Measurements from ENCODE around the gene DTNB. TPM values are rescaled to one million over a fixed set of nuclear protein-coding genes. Genes with fewer than 3 reads are reported as not detected.

DTNB gene
- polyA plus RNA-seq, 1 of the 3 experiments (the other 2 are of a cell fraction), result 15.3 TPM

DNA sequence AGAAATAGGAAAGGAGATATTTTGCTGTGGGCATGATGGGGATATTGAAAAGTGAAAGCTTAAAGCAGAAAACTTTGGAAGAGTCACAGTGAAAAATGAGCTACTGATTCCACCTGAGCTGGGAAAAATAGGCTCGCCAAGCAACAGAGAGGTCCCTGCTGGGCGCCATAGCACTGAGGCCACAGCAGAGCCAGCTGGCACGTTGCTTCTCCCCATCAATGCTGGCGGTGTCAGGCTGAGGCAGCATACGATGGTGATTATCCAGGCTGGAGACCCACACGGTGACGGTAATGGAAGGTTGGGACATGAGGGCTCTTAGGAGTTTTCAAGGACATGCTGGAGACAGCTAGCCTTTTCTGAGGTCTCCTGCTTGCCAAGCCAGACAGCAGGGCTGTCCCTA lies 25.8 kb upstream of the DTNB start:
- no peaks in the 10 kb centered on the region for H3K27me3 ChIP-seq (ENCODE audit: insufficient read depth)
- POLR2A ChIA-PET, result no interaction called here
- CTCF ChIA-PET, result interaction anchor here (0.9 to 7.7 kb wide), 19 partner anchors 11 to 375 kb away, joined by 3 to 172 read pairs (median 7); partner anchors contain the start of gene DTNB
- no peaks in the 10 kb centered on the region for H3K9me2 ChIP-seq
- no peaks in the 10 kb centered on the region for H3F3A ChIP-seq (replicated peaks; ENCODE audit: insufficient read depth)
- TF ChIP-seq GATA2 (CRISPR knock-in tag; IDR thresholded peaks at IDR 0.05) (no peak), NFIC (IDR thresholded peaks at IDR 0.05; ENCODE audit: borderline replicate concordance) (no peak), POLR2AphosphoS5 (IDR thresholded peaks at IDR 0.05; ENCODE audit: low read depth, low read length) (no peak), GABPA (IDR thresholded peaks at IDR 0.05; ENCODE audit: low read depth) (no peak), FOXM1 (IDR thresholded peaks at IDR 0.05; ENCODE audit: low read depth) (no peak)
- TF ChIP-seq, protein P1, sequence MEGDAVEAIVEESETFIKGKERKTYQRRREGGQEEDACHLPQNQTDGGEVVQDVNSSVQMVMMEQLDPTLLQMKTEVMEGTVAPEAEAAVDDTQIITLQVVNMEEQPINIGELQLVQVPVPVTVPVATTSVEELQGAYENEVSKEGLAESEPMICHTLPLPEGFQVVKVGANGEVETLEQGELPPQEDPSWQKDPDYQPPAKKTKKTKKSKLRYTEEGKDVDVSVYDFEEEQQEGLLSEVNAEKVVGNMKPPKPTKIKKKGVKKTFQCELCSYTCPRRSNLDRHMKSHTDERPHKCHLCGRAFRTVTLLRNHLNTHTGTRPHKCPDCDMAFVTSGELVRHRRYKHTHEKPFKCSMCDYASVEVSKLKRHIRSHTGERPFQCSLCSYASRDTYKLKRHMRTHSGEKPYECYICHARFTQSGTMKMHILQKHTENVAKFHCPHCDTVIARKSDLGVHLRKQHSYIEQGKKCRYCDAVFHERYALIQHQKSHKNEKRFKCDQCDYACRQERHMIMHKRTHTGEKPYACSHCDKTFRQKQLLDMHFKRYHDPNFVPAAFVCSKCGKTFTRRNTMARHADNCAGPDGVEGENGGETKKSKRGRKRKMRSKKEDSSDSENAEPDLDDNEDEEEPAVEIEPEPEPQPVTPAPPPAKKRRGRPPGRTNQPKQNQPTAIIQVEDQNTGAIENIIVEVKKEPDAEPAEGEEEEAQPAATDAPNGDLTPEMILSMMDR (IDR thresholded peaks at IDR 0.05), result no peak
- TF ChIP-seq, protein P2, sequence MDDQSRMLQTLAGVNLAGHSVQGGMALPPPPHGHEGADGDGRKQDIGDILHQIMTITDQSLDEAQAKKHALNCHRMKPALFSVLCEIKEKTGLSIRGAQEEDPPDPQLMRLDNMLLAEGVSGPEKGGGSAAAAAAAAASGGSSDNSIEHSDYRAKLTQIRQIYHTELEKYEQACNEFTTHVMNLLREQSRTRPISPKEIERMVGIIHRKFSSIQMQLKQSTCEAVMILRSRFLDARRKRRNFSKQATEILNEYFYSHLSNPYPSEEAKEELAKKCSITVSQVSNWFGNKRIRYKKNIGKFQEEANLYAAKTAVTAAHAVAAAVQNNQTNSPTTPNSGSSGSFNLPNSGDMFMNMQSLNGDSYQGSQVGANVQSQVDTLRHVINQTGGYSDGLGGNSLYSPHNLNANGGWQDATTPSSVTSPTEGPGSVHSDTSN (IDR thresholded peaks at IDR 0.05), result no peak
- no peak overlapping the region for H2AFZ ChIP-seq (ENCODE audit: low read depth)
- H3K9ac ChIP-seq, result no peak overlapping the region
- peak overlapping the region; percentile 6; the same call in 1 of the 2 replicates for H3K4me2 ChIP-seq
- H4K20me1 ChIP-seq (ENCODE audit: insufficient read depth), result no peaks in the 10 kb centered on the region
- WGBS (ENCODE audit: low lambda C conversion rate), result 88% methylated on average over 7 of the region's 7 CpGs
- no peaks in the 10 kb centered on the region for H3K36me3 ChIP-seq (replicated peaks in 1 of 2; ENCODE audit: control insufficient read depth in 1 of 2, insufficient read depth in 2 of 2, low read length in 1 of 2)
- H3K9me3 ChIP-seq, result no peaks in the 10 kb centered on the region
- H3K4me1 ChIP-seq (ENCODE audit: control insufficient read depth in 1 of 2, insufficient read depth in 2 of 2, low read depth in 1 of 2, low read length in 1 of 2), result peaks cover 3 to 6% of the 10 kb centered on the region in 2 experiments; a peak in 2 of 4 replicates
- no peak for DNase-seq
- no peak overlapping the region for H3K27ac ChIP-seq (ENCODE audit: low read depth in 2 of 2, low read length in 1 of 2)
- no peaks in the 10 kb centered on the region for H3K79me2 ChIP-seq (ENCODE audit: insufficient read depth)
- H3K4me3 ChIP-seq (ENCODE audit: low read depth in 2 of 2, low read length in 1 of 2), result no peak overlapping the region

DNA sequence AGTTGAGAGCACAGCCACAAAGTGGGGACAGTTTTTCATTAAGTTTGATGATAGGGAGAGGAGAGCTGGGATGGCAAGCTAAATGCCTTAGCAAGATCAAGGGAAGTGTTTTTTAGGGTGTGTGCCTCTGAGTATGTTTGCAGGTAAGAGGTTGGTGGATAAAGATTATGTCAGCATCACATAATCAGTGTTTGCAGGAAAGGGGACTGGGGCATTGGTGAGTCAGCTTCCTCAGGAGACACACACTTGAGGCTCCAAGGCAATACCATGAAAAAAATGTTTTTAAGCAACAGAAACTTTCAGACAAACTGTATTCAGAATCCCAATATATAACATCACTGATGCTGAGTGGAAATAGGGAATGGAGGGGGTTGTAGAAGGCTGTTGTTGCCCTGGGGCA lies 25.4 kb upstream of the DTNB start:
- H3K27me3 ChIP-seq (ENCODE audit: insufficient read depth), result no peaks in the 10 kb centered on the region
- POLR2A ChIA-PET, result no interaction called here
- DNase-seq, result no peak
- TF ChIP-seq EZH2phosphoT487 (IDR thresholded peaks at IDR 0.05; ENCODE audit: borderline replicate concordance, low read depth) (no peak), GABPA (IDR thresholded peaks at IDR 0.05; ENCODE audit: low read depth) (no peak), FOXM1 (IDR thresholded peaks at IDR 0.05; ENCODE audit: low read depth) (no peak), MEF2A (IDR thresholded peaks at IDR 0.05; ENCODE audit: borderline replicate concordance, low read depth) (no peak), JUND (IDR thresholded peaks at IDR 0.05) (no peak), NFIC (IDR thresholded peaks at IDR 0.05; ENCODE audit: borderline replicate concordance) (no peak), RCOR1 (IDR thresholded peaks at IDR 0.05; ENCODE audit: low read length) (no peak), SIN3A (IDR thresholded peaks at IDR 0.05; ENCODE audit: borderline replicate concordance, low read depth, low read length) (no peak), MXI1 (IDR thresholded peaks at IDR 0.05; ENCODE audit: low read depth, low read length) (no peak), YY1 (IDR thresholded peaks at IDR 0.05; ENCODE audit: low read depth) (no peak)
- TF ChIP-seq, protein P2 (IDR thresholded peaks at IDR 0.05), result no peak
- TF ChIP-seq, protein P1 (IDR thresholded peaks at IDR 0.05), result no peak
- TF ChIP-seq, protein P3, sequence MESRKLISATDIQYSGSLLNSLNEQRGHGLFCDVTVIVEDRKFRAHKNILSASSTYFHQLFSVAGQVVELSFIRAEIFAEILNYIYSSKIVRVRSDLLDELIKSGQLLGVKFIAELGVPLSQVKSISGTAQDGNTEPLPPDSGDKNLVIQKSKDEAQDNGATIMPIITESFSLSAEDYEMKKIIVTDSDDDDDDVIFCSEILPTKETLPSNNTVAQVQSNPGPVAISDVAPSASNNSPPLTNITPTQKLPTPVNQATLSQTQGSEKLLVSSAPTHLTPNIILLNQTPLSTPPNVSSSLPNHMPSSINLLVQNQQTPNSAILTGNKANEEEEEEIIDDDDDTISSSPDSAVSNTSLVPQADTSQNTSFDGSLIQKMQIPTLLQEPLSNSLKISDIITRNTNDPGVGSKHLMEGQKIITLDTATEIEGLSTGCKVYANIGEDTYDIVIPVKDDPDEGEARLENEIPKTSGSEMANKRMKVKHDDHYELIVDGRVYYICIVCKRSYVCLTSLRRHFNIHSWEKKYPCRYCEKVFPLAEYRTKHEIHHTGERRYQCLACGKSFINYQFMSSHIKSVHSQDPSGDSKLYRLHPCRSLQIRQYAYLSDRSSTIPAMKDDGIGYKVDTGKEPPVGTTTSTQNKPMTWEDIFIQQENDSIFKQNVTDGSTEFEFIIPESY (IDR thresholded peaks at IDR 0.05; ENCODE audit: borderline replicate concordance, low read depth), result no peak
- TF ChIP-seq, protein P4, sequence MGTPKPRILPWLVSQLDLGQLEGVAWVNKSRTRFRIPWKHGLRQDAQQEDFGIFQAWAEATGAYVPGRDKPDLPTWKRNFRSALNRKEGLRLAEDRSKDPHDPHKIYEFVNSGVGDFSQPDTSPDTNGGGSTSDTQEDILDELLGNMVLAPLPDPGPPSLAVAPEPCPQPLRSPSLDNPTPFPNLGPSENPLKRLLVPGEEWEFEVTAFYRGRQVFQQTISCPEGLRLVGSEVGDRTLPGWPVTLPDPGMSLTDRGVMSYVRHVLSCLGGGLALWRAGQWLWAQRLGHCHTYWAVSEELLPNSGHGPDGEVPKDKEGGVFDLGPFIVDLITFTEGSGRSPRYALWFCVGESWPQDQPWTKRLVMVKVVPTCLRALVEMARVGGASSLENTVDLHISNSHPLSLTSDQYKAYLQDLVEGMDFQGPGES (IDR thresholded peaks at IDR 0.05; ENCODE audit: low read depth, low read length), result no peak

More for the DNA sequence above, 25.4 kb upstream of the DTNB start:
- CTCF ChIA-PET, result interaction anchor here (0.5 to 7.7 kb wide), 11 partner anchors 10 to 705 kb away, joined by 3 to 172 read pairs (median 17); partner anchors contain the start of gene DTNB
- peak overlapping the region; percentile 6; the same call in 1 of the 2 replicates for H3K4me2 ChIP-seq
- no peaks in the 10 kb centered on the region for H3K36me3 ChIP-seq (replicated peaks in 1 of 2; ENCODE audit: control insufficient read depth in 1 of 2, insufficient read depth in 2 of 2, low read length in 1 of 2)
- no peaks in the 10 kb centered on the region for H3K9me3 ChIP-seq
- H3K9ac ChIP-seq, result no peak overlapping the region
- H2AFZ ChIP-seq (ENCODE audit: low read depth), result no peak overlapping the region
- no peaks in the 10 kb centered on the region for H3K9me2 ChIP-seq
- H3K79me2 ChIP-seq (ENCODE audit: insufficient read depth), result no peaks in the 10 kb centered on the region
- H3K27ac ChIP-seq (ENCODE audit: low read depth in 2 of 2, low read length in 1 of 2), result no peak overlapping the region
- no peaks in the 10 kb centered on the region for H3F3A ChIP-seq (replicated peaks; ENCODE audit: insufficient read depth)
- H3K4me3 ChIP-seq (ENCODE audit: low read depth in 2 of 2, low read length in 1 of 2), result no peak overlapping the region
- peaks cover 2 to 6% of the 10 kb centered on the region in 2 experiments; a peak in 2 of 4 replicates for H3K4me1 ChIP-seq (ENCODE audit: control insufficient read depth in 1 of 2, insufficient read depth in 2 of 2, low read depth in 1 of 2, low read length in 1 of 2)
- no peaks in the 10 kb centered on the region for H4K20me1 ChIP-seq (ENCODE audit: insufficient read depth)

All from SK-N-SH (cell line).